ENCODE data around the gene STAT4. TPM values are rescaled to one million over a fixed set of nuclear protein-coding genes. Genes with fewer than 3 reads are reported as not detected.

The STAT4 gene
- polyA plus RNA-seq, 1 donor (not counting 4 experiments of a cell fraction or from before 2014, with no cell fraction given) = 2.0 TPM

DNA sequence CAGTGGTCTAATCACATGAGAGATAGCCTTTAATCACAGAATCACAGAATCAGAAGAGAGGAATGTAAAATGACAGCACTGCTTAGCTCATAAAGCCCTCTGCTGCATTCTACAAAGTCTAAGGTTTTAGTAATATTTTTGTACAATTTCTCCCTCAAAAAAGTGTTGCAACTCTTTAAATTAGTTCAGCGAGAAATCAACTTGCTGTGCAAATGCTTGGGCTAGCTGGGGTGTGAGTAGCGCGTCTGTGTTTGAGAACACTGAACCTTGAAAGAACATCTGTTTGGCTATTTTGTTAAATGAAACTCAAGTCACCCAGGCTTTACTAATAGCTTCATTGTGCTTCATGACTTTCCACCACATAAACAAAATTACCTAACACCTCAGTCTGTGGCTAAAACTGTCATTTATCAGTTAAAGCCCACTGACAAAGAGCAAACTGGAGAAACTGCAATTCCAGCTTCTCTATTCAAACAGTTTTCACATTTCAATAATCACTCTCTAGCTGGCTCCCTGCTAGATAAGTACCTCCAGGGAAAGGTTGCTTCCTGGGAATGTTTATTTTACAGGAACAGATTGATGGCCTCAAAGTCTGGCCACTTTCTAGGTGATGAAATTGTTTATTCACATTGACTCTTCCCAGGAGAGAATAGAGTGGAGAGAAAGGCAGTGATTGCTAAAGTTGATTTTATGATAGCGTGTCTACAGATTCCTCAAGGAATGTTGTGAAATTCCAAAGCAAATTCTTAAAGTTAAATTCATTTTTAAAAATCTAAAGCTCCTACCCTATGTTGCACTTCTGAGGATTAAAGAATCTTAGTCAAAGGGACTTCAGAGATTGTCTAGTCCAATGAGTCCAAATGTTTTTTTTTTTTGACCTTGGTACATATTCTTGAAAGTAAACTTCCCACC lies 100.8 kb downstream of the STAT4 start:
- H2AFZ ChIP-seq (ENCODE audit: control insufficient read depth, low read length) = no peak overlapping the region

DNA sequence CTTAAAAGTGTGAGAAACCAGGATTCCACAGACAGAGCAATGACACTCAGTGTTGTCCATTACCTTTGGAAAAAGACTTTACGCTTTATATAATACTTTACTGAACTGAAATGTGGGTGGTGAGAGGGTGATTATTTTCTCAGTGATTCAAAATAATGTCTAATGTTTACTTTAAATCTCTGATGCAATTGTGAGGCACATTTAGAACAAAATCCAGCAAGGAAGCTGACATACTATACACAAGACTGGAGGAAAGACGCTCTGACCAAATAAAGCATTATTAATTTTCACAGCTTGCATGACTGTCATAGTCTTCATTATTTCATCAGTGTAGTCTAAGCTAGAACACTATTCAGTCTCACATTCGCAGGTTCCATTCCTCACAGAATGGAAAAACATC lies 102.7 kb downstream of the STAT4 start:
- no peak for TF ChIP-seq EZH2 (IDR thresholded peaks at IDR 0.05; ENCODE audit: low read length)
- TF ChIP-seq, protein P1, sequence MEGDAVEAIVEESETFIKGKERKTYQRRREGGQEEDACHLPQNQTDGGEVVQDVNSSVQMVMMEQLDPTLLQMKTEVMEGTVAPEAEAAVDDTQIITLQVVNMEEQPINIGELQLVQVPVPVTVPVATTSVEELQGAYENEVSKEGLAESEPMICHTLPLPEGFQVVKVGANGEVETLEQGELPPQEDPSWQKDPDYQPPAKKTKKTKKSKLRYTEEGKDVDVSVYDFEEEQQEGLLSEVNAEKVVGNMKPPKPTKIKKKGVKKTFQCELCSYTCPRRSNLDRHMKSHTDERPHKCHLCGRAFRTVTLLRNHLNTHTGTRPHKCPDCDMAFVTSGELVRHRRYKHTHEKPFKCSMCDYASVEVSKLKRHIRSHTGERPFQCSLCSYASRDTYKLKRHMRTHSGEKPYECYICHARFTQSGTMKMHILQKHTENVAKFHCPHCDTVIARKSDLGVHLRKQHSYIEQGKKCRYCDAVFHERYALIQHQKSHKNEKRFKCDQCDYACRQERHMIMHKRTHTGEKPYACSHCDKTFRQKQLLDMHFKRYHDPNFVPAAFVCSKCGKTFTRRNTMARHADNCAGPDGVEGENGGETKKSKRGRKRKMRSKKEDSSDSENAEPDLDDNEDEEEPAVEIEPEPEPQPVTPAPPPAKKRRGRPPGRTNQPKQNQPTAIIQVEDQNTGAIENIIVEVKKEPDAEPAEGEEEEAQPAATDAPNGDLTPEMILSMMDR (optimal IDR thresholded peaks at IDR 0.05 in 1 of 3, IDR thresholded peaks at IDR 0.05 in 1 of 3, conservative IDR thresholded peaks at IDR 0.05 in 1 of 3; ENCODE audit: extremely low read depth in 1 of 3, insufficient read depth in 2 of 3, low read length in 3 of 3) = no peak
- Histone ChIP-seq H4K20me1 (ENCODE audit: control insufficient read depth, extremely low read depth, insufficient read depth, low read length) (no peaks in the 10 kb centered on the region), H3K9me3 (ENCODE audit: control insufficient read depth, low read depth, low read length) (no peaks in the 10 kb centered on the region), H3K36me3 (ENCODE audit: control insufficient read depth in 2 of 2, extremely low read depth in 1 of 2, insufficient read depth in 2 of 2, low read length in 2 of 2) (no peaks in the 10 kb centered on the region), H3K27me3 (ENCODE audit: control insufficient read depth, extremely low read depth, insufficient read depth, low read length) (no peaks in the 10 kb centered on the region), H3K4me3 (ENCODE audit: control insufficient read depth in 2 of 3, extremely low read depth in 1 of 3, insufficient read depth in 2 of 3, low read depth in 1 of 3, low read length in 3 of 3) (no peak overlapping the region), H3K27ac (ENCODE audit: control insufficient read depth, insufficient read depth, low read length) (no peak overlapping the region), H3K79me2 (ENCODE audit: control insufficient read depth, insufficient read depth, low read length) (no peaks in the 10 kb centered on the region), H3K4me2 (ENCODE audit: control insufficient read depth, extremely low read depth, insufficient read depth, low read depth, low read length) (no peak overlapping the region), H2AFZ (ENCODE audit: control insufficient read depth, low read length) (no peak overlapping the region), H3K9ac (ENCODE audit: control insufficient read depth, extremely low read depth, insufficient read depth, low read length) (no peak overlapping the region), H3K4me1 (ENCODE audit: control insufficient read depth, extremely low read depth, insufficient read depth, low read length) (no peaks in the 10 kb centered on the region), H3K9me1 (ENCODE audit: control insufficient read depth, extremely low read depth, insufficient read depth, low read length) (no peaks in the 10 kb centered on the region)
- dilution Hi-C loops (cut with MboI; ENCODE audit: extremely low pct_ligation_motif_present, low sequenced_read_pairs) = no loop called here
- DNase-seq (ENCODE audit: low read depth, low spot score) (no peak), FAIRE-seq (no peak)

More for the DNA sequence above, 100.8 kb downstream of the STAT4 start:
- no peaks in the 10 kb centered on the region for H3K79me2 ChIP-seq (ENCODE audit: control insufficient read depth, insufficient read depth, low read length)
- no peak overlapping the region for H3K9ac ChIP-seq (ENCODE audit: control insufficient read depth, extremely low read depth, insufficient read depth, low read length)
- no peak overlapping the region for H3K4me3 ChIP-seq (ENCODE audit: control insufficient read depth in 2 of 3, extremely low read depth in 1 of 3, insufficient read depth in 2 of 3, low read depth in 1 of 3, low read length in 3 of 3)
- no peaks in the 10 kb centered on the region for H3K27me3 ChIP-seq (ENCODE audit: control insufficient read depth, extremely low read depth, insufficient read depth, low read length)
- FAIRE-seq = no peak
- no peaks in the 10 kb centered on the region for H3K36me3 ChIP-seq (ENCODE audit: control insufficient read depth in 2 of 2, extremely low read depth in 1 of 2, insufficient read depth in 2 of 2, low read length in 2 of 2)
- dilution Hi-C loops (cut with MboI; ENCODE audit: extremely low pct_ligation_motif_present, low sequenced_read_pairs) = no loop called here
- no peaks in the 10 kb centered on the region for H3K9me3 ChIP-seq (ENCODE audit: control insufficient read depth, low read depth, low read length)
- no peak overlapping the region for H3K27ac ChIP-seq (ENCODE audit: control insufficient read depth, insufficient read depth, low read length)
- H4K20me1 ChIP-seq (ENCODE audit: control insufficient read depth, extremely low read depth, insufficient read depth, low read length) = no peaks in the 10 kb centered on the region
- DNase-seq (ENCODE audit: low read depth, low spot score) = no peak
- TF ChIP-seq, protein P1 (optimal IDR thresholded peaks at IDR 0.05 in 1 of 3, IDR thresholded peaks at IDR 0.05 in 1 of 3, conservative IDR thresholded peaks at IDR 0.05 in 1 of 3; ENCODE audit: extremely low read depth in 1 of 3, insufficient read depth in 2 of 3, low read length in 3 of 3) = no peak
- TF ChIP-seq EZH2 (IDR thresholded peaks at IDR 0.05; ENCODE audit: low read length) = no peak
- H3K4me1 ChIP-seq (ENCODE audit: control insufficient read depth, extremely low read depth, insufficient read depth, low read length) = no peaks in the 10 kb centered on the region
- no peaks in the 10 kb centered on the region for H3K9me1 ChIP-seq (ENCODE audit: control insufficient read depth, extremely low read depth, insufficient read depth, low read length)
- H3K4me2 ChIP-seq (ENCODE audit: control insufficient read depth, extremely low read depth, insufficient read depth, low read depth, low read length) = no peak overlapping the region

Data from keratinocyte (primary cell).